ENCODE measurements around the gene FOXO3.

DNA sequence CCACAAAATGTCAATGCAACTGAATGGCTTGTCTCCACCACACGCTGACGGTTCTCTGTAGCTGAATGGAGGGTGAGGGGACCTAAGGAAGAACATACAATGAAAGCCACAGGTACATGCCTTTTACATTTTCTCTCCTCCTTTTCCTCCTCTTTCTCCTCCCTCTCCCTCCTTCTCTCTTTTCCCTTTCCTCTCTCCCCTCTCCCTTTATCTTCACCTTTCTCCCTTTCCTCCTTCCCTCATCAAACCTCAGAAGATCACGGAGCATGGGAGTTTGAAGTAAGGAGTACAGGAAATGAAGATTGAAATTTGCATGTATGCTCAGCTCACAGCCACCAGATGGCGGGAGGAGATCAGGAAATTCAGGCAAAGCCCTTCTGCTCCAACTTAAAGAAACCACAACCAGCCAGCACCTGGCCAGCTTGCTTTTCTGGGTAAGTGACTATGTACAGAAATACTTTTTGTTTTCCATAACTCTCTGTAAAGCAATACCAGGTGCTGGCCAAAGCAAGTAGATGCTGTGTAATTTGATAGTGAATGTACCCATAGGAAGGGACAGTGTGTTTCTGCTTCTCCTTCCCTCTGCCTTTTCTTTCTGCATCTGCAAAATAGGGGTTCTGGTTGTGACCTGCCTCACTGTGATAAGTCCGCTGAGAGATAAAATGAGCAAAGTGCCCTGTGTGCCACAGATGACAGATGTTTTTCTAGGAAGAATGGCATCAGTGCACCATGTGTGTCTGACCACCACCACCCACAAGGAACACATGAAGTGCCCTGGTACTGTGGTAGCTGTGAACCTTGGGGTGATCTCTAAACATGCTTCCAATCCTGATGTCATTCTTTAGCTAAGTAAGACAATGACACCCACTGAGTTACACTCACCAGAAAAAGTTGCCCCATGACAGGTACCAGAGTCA is 18.6 kb upstream of the FOXO3 start:
- TF ChIP-seq POLR2A (IDR thresholded peaks at IDR 0.05; ENCODE audit: low read length): peak; percentile 16
- TF ChIP-seq GATA1 (IDR thresholded peaks at IDR 0.05; ENCODE audit: low read depth, low read length): no peak

All from erythroblast (primary cell).